Measurements from ENCODE around the gene RTN4RL1. TPM values are rescaled to one million over a fixed set of nuclear protein-coding genes. Genes with fewer than 3 reads are reported as not detected.

RTN4RL1 gene
- total RNA-seq, 1 experiment from 2014 or later, result 0.22 TPM

DNA sequence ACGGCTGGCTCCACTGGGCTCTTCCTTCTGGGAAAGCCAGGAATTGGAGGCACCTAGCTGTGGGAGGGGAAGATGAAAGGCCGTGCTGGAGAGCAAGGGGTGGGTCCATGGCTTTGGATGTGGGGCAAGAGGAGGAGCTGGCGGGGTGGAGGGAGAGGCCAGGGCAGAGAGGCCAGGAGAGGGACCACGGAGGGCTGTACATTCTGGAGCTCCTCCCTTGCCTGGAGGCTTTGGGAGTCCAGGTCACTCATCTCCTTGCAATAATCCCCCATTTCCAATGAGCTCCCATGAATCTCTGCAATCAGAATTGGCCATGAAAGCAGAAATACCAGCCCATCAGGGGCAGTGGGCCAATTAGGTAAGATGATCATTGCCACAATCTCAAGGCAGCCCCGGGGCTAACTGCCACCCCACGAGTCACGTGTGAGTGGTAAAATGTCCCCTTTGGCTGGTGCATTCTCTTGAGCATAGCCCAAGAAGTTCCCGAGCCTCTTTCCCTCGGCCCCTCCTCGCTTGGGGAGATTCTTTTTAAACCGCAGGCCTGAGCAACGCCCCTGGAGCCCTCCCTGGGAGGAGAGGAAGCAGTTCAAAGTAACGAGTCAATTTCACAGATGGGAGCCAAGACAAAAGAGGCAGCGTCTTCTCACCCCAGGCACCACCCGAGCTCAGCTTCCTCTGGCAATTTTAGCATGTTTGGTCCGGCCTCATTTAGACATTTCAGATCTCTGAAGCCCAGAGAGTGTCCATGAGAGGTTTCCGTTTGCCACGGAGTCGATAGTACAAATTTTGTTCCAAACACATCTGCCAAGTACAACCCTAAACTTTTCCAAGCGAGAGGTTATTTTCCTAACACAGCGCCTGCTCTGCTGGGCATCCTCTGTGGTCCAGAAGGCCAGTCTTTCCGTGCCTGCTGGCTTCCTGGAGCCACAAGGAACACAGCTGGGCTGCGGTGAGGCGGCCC lies 13.4 kb downstream of the RTN4RL1 start:
- no peak overlapping the region for H3K23ac ChIP-seq (ENCODE audit: insufficient read length, low read depth, low read length)
- H4K8ac ChIP-seq (replicated peaks; ENCODE audit: insufficient read length, low read depth, low read length), result no peak overlapping the region
- no peak overlapping the region; the same call in 1 of the 2 replicates for H3K14ac ChIP-seq (ENCODE audit: insufficient read depth, low read length)
- no peak overlapping the region for H2BK120ac ChIP-seq (ENCODE audit: low read depth, low read length, poor library complexity, severe bottlenecking)
- Mint-ChIP-seq H3K36me3 (ENCODE audit: insufficient read depth in 1 of 3, low read depth in 3 of 3) (no peaks in the 10 kb centered on the region), H3K9me3 (no peaks in the 10 kb centered on the region; a peak in 2 of 5 replicates), H3K4me1 (peaks cover 14 to 18% of the 10 kb centered on the region in 2 experiments), H3K27ac (no peak overlapping the region), H3K4me3 (peak overlapping the region in 1 of 2 experiments; percentile 24; a peak in 2 of 5 replicates), H3K27me3 (ENCODE audit: low read depth) (peaks cover 77% of the 10 kb centered on the region)
- H4K91ac ChIP-seq (ENCODE audit: insufficient read length, low read depth, low read length), result no peak overlapping the region
- H3K18ac ChIP-seq (ENCODE audit: insufficient read length, low read depth, low read length), result no peak overlapping the region
- TF ChIP-seq, protein P1, sequence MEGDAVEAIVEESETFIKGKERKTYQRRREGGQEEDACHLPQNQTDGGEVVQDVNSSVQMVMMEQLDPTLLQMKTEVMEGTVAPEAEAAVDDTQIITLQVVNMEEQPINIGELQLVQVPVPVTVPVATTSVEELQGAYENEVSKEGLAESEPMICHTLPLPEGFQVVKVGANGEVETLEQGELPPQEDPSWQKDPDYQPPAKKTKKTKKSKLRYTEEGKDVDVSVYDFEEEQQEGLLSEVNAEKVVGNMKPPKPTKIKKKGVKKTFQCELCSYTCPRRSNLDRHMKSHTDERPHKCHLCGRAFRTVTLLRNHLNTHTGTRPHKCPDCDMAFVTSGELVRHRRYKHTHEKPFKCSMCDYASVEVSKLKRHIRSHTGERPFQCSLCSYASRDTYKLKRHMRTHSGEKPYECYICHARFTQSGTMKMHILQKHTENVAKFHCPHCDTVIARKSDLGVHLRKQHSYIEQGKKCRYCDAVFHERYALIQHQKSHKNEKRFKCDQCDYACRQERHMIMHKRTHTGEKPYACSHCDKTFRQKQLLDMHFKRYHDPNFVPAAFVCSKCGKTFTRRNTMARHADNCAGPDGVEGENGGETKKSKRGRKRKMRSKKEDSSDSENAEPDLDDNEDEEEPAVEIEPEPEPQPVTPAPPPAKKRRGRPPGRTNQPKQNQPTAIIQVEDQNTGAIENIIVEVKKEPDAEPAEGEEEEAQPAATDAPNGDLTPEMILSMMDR (conservative IDR thresholded peaks at IDR 0.05), result no peak
- H3K4me1 ChIP-seq (ENCODE audit: insufficient read depth, low read length), result no peaks in the 10 kb centered on the region; the same call in 1 of the 2 replicates
- no peak overlapping the region for H2AK5ac ChIP-seq (ENCODE audit: insufficient read length, low read length)
- H2BK20ac ChIP-seq (ENCODE audit: low read depth, low read length, poor library complexity, severe bottlenecking), result no peak overlapping the region
- no peaks in the 10 kb centered on the region; the same call in 1 of the 2 replicates for H3K27me3 ChIP-seq (ENCODE audit: insufficient read depth, low read length)
- no peaks in the 10 kb centered on the region for H3K79me1 ChIP-seq (ENCODE audit: insufficient read depth, low read depth, low read length, poor library complexity, severe bottlenecking)
- H3K9me3 ChIP-seq (ENCODE audit: control insufficient read depth, low read depth, low read length), result no peaks in the 10 kb centered on the region
- no peaks in the 10 kb centered on the region for H3K79me2 ChIP-seq (ENCODE audit: insufficient read depth, low read length)
- H2BK15ac ChIP-seq (ENCODE audit: low read depth, low read length), result no peak overlapping the region
- H3T11ph ChIP-seq (ENCODE audit: low read length), result no peak overlapping the region
- no peak overlapping the region for H3K27ac ChIP-seq (ENCODE audit: insufficient read length, low read depth, low read length)
- no peaks in the 10 kb centered on the region for H3K23me2 ChIP-seq (ENCODE audit: insufficient read length, low read depth, low read length, poor library complexity, severe bottlenecking)
- WGBS (ENCODE audit: extremely low coverage, insufficient read length, low lambda C conversion rate), result no CpG with 5 or more reads among the region's 24 CpGs
- H3K56ac ChIP-seq (ENCODE audit: insufficient read length, low read depth, low read length), result no peak overlapping the region
- peak overlapping the region; percentile 5 for H2AFZ ChIP-seq (ENCODE audit: low read length)
- H3K9ac ChIP-seq (ENCODE audit: extremely low read depth, insufficient read length, low read length), result no peak overlapping the region
- H4K20me1 ChIP-seq (ENCODE audit: control insufficient read depth, insufficient read depth, insufficient read length), result peaks cover 2% of the 10 kb centered on the region
- no peak overlapping the region for H4K5ac ChIP-seq (ENCODE audit: insufficient read length, low read depth, low read length)
- peak; percentile 77 for DNase-seq
- no peak overlapping the region for H2BK5ac ChIP-seq (ENCODE audit: insufficient read length, low read length)
- no peak overlapping the region for H3K4me2 ChIP-seq (ENCODE audit: insufficient read depth, insufficient read length, low read length)
- H3K4ac ChIP-seq (ENCODE audit: low read depth, low read length), result no peak overlapping the region
- H2BK12ac ChIP-seq (ENCODE audit: insufficient read length, low read depth, low read length), result no peak overlapping the region

Data from H9 (cell line).